ENCODE results near the gene INSC. TPM values are rescaled to one million over a fixed set of nuclear protein-coding genes. Genes with fewer than 3 reads are reported as not detected.

Gene INSC
- total RNA-seq, 3 donors from 2014 or later, result not detected

DNA sequence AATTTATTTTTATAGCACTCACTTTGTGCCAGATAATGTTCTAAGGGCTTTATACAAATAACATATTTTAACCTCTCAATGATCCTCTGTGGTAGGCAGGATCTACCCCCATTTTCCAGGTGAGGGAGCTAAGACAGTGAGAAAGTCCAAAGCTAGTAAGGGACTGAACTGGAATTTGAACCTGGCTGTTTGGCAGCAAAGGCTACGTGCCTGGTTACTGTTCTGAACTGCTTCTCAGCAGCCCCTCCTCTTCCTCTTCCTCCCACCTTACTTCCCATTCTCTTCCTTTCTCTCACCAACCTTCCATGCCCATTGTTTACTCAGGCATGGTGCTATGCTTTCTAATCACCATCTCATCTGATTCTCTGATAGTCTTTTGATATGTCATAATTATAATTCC lies 82.0 kb downstream of the INSC start:
- Mint-ChIP-seq H3K9me3 (no peaks in the 10 kb centered on the region), H3K4me1 (ENCODE audit: low read depth) (no peaks in the 10 kb centered on the region), H3K27me3 (ENCODE audit: low read depth) (no peaks in the 10 kb centered on the region), H3K4me3 (no peak overlapping the region), H3K36me3 (ENCODE audit: insufficient read depth) (no peaks in the 10 kb centered on the region)
- ATAC-seq (no peak), DNase-seq (no peak)

DNA sequence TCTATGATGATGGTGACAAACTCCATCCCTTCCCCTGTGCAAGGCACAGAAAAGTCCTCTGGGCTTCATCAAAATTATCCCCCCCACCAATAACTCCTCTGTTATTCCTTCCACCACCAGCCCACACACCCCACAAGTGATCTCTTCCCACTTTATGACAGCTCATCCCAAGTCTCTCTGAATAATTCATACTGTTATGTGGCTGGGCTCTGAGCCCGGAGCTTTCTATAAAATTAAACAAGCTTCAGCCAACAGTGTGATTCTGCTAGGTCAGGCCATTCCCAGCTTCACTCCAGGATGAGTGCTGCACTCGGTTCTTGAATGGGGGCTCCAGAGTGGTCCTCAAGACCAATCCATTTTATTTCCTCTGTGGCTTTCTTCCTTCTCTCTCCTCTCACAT lies 83.0 kb downstream of the INSC start:
- DNase-seq (no peak), ATAC-seq (no peak)
- Mint-ChIP-seq H3K4me1 (ENCODE audit: low read depth) (no peaks in the 10 kb centered on the region), H3K4me3 (no peak overlapping the region), H3K9me3 (no peaks in the 10 kb centered on the region), H3K36me3 (ENCODE audit: insufficient read depth) (no peaks in the 10 kb centered on the region), H3K27me3 (ENCODE audit: low read depth) (no peaks in the 10 kb centered on the region)

DNA sequence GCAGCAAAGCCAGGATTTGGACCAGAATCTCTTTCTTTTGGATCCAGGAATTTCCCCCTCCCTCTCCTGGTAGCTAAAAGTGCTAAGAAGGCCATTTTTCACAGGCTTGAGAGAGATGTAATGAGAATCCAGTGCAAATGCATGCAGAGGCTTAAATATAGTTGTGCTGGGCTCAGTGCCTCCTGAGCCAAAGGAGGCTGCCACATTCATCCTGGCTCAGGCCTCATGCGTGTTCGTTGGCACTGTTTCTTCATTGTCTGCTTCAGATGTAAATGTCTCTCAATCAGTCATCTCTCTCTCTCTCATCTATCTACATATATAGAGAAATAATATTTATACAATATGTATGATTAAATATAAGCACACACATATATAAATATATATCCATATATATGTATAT lies 83.6 kb downstream of the INSC start:
- H3K36me3 Mint-ChIP-seq (ENCODE audit: insufficient read depth), result no peaks in the 10 kb centered on the region
- no peaks in the 10 kb centered on the region for H3K9me3 Mint-ChIP-seq
- no peak for ATAC-seq
- no peak overlapping the region for H3K4me3 Mint-ChIP-seq
- no peaks in the 10 kb centered on the region for H3K27me3 Mint-ChIP-seq (ENCODE audit: low read depth)
- no peak for DNase-seq
- H3K4me1 Mint-ChIP-seq (ENCODE audit: low read depth), result no peaks in the 10 kb centered on the region

DNA sequence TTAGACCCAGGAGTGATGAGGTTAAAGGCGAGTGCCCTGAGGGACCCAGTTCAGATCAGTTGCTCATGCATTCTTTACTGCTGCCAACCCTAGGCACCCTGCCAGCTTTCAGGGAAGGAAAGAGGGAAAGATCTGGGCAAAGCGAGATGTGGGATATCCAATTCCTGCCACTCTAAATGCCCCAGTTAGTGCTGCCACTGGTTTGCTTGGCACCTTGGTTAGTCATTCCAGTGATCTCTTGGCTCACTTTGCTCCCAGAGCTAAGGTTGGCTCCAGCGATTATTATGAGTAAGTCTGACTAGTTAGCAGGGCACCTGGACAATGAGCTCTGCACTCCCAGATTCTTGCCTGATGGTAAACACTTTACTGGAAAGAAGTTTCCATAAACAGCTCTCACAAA lies 85.0 kb downstream of the INSC start:
- no peak for DNase-seq
- Mint-ChIP-seq H3K9me3 (no peaks in the 10 kb centered on the region), H3K4me1 (ENCODE audit: low read depth) (no peaks in the 10 kb centered on the region), H3K27me3 (ENCODE audit: low read depth) (peaks cover under 1% of the 10 kb centered on the region), H3K4me3 (no peak overlapping the region), H3K36me3 (ENCODE audit: insufficient read depth) (no peaks in the 10 kb centered on the region)
- ATAC-seq, result no peak

DNA sequence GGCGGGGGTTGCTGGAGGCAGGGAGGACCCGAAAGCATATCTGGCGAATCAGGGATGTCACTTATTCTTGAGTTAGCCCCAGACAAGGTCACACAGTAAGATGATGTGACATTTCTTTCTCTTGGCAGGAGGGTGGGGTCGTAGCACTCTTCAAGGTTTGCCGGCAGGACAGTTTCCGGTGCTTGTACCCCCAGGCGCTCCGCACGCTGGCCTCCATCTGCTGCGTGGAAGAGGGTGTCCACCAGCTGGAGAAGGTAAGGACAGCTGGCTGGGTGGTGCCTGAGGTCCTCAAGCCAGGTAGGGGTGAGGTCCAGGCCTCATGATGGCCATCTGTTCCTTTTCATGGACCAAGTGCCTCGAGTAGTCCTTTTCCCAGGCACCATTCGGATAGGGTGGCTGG lies 86.0 kb downstream of the INSC start:
- Mint-ChIP-seq H3K4me1 (ENCODE audit: low read depth) (no peaks in the 10 kb centered on the region), H3K27me3 (ENCODE audit: low read depth) (peaks cover 2% of the 10 kb centered on the region), H3K9me3 (no peaks in the 10 kb centered on the region), H3K36me3 (ENCODE audit: insufficient read depth) (no peaks in the 10 kb centered on the region), H3K4me3 (no peak overlapping the region)
- DNase-seq (no peak), ATAC-seq (no peak)

DNA sequence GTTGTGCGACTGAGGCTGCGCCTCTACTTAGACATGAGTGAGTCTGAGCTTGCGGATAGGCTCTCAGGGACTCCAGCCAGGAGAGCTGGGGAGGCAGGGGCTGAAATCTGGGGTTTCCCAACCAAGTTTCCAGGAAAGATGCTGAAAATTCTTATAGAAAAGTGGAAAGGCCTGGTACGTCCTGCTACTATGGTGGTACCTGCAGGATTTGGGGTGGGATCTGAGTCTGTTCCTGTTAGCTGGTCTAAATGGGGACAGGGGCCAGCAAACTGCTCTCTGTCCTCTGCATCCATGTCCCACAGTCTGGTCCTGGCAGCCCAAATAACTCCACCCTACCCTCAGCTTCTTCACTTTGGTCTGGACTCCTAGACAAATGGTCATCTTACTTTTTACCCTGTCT lies 86.9 kb downstream of the INSC start:
- H3K36me3 Mint-ChIP-seq (ENCODE audit: insufficient read depth), result no peaks in the 10 kb centered on the region
- no peaks in the 10 kb centered on the region for H3K9me3 Mint-ChIP-seq
- no peak for DNase-seq
- no peaks in the 10 kb centered on the region for H3K4me1 Mint-ChIP-seq (ENCODE audit: low read depth)
- no peak for ATAC-seq
- peaks cover 2% of the 10 kb centered on the region for H3K27me3 Mint-ChIP-seq (ENCODE audit: low read depth)
- H3K4me3 Mint-ChIP-seq, result no peak overlapping the region

DNA sequence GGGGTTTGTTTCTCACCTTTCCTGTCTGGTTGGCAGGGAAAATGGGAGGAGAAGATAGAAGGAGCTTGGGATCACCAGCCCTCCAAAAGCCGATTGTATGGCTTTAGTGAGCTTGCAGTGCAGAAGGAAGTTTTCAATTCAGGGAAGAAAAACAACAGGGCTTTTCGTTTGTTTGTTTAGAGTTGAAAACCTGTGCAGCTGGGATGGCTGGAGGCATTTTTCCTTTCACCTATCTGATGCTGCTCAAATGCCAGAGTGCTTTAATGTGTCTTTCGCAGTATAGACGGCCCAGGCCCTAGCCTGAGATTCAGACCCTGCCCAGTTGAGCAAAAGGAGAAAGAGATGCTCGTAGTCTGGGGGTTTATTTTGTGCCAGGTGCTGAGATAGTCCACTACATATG lies 87.9 kb downstream of the INSC start:
- no peak for ATAC-seq

DNA sequence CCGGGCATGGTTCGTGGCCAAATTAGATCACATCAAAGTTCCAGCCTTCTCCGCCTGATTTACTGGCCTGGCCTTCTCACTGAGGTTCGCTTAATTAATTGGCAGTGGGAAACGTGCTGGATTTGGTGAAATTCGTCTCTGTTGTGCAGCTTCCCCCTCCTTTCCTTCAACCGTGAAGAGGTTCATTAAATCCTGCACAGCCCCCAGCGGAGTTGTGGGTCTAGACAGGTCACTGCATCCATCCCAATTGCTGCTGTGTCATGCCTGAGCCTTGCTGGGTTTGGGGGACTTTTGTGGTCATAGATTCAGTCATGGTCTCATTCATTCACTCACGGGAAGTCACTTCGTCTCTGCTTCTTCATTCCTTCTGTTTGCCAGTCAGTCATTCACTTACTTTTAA lies 90.0 kb downstream of the INSC start:
- DNase-seq (no peak), ATAC-seq (no peak)
- H3K27me3 Mint-ChIP-seq (ENCODE audit: low read depth), result peaks cover 2% of the 10 kb centered on the region
- H3K9me3 Mint-ChIP-seq, result no peaks in the 10 kb centered on the region
- H3K4me3 Mint-ChIP-seq, result no peak overlapping the region
- no peaks in the 10 kb centered on the region for H3K4me1 Mint-ChIP-seq (ENCODE audit: low read depth)
- H3K36me3 Mint-ChIP-seq (ENCODE audit: insufficient read depth), result no peaks in the 10 kb centered on the region

More for the DNA sequence above, 87.9 kb downstream of the INSC start:
- Mint-ChIP-seq H3K4me1 (ENCODE audit: low read depth) (no peaks in the 10 kb centered on the region), H3K4me3 (no peak overlapping the region), H3K27me3 (ENCODE audit: low read depth) (peaks cover 2% of the 10 kb centered on the region), H3K36me3 (ENCODE audit: insufficient read depth) (no peaks in the 10 kb centered on the region), H3K9me3 (no peaks in the 10 kb centered on the region)
- DNase-seq, result no peak

DNA sequence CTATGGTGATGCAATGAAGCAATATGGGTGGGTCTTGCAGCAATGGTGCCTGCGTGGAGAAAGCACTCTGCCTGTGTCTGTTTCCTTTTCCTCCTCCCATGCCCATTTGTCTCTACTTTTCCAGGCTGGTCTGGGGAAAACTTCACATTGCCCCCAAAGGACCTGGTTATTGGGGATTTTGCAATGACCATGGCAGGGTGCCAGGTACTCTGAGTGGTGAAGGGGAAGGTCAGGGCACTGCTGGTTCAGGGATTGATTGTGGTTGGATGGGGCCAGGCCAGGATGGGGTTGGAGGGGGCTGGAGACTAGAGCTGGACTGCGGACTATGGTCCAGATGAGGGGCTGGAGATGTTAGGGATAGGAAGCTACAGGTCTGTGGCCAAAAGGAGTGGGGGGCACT lies 92.1 kb downstream of the INSC start:
- Mint-ChIP-seq H3K4me3 (no peak overlapping the region), H3K9me3 (no peaks in the 10 kb centered on the region), H3K4me1 (ENCODE audit: low read depth) (no peaks in the 10 kb centered on the region), H3K27me3 (ENCODE audit: low read depth) (peaks cover 2% of the 10 kb centered on the region), H3K36me3 (ENCODE audit: insufficient read depth) (no peaks in the 10 kb centered on the region)
- no peak for DNase-seq
- ATAC-seq, result no peak

DNA sequence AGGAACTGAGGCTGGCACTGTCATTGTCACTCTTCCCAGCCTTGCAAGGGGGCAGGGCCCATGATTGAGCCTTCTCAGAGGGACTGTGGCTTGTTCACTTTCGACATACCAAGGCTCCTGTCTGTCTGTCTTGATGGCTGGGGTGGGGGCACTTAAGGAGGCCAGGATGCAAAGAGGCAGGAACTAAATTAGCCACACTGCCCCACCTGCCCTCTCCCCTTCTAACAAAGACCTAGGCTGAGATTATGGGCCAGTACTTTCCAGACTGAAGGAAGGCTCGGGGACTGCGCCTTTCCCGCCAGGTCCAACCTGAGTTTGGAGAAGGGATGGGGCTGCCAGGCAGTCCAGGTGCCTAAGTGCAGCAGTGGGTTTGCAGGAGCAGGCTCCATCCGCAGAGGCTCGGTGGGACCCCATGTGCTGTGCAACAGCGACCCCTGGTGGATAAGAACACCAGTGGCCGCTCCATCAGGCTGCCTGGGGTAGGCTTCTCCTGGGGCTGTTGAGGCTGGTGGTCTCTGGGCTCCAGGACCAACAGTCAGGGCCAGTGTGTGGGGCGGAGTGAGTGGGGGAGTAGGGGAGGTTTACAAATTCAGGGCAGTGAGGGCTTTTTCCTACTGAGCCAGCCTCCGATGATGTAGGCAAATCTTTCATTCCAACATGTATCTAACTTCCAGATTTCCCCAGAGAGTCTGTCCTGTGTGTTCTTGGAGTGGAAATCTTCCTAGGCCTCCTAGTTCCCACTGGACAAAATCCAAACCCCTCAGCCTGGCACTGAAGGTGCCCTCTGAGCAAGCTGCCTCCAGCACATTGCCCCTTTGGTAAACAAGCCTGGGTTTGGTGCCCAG lies 93.9 kb downstream of the INSC start:
- Mint-ChIP-seq H3K27me3 (ENCODE audit: low read depth) (peaks cover 2% of the 10 kb centered on the region), H3K36me3 (ENCODE audit: insufficient read depth) (no peaks in the 10 kb centered on the region), H3K9me3 (no peaks in the 10 kb centered on the region), H3K4me3 (no peak overlapping the region), H3K4me1 (ENCODE audit: low read depth) (no peaks in the 10 kb centered on the region)
- ATAC-seq (peak; percentile 90 to 94), DNase-seq (peak; percentile 64)

DNA sequence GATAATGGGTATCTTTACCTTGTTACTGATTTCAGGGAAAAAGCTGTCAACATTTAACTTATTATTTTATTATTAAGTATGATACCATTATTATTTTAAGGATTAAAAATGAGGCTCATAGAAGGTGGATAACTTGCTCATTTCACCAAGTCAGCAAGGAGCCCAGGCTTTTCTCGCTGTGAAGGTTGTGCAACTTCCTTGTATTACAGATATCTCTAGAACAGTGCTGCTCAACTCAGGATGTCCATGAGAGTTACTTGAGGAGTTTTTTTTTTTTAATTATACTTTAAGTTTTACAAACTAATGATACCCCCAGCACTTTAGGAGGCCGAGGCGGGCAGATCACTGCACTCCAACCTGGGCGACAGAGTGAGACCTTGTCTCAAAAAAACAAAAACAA lies 98.2 kb downstream of the INSC start:
- no peak overlapping the region for H3K4me3 Mint-ChIP-seq
- no peak for ATAC-seq
- H3K27me3 Mint-ChIP-seq (ENCODE audit: low read depth), result peaks cover 2% of the 10 kb centered on the region

DNA sequence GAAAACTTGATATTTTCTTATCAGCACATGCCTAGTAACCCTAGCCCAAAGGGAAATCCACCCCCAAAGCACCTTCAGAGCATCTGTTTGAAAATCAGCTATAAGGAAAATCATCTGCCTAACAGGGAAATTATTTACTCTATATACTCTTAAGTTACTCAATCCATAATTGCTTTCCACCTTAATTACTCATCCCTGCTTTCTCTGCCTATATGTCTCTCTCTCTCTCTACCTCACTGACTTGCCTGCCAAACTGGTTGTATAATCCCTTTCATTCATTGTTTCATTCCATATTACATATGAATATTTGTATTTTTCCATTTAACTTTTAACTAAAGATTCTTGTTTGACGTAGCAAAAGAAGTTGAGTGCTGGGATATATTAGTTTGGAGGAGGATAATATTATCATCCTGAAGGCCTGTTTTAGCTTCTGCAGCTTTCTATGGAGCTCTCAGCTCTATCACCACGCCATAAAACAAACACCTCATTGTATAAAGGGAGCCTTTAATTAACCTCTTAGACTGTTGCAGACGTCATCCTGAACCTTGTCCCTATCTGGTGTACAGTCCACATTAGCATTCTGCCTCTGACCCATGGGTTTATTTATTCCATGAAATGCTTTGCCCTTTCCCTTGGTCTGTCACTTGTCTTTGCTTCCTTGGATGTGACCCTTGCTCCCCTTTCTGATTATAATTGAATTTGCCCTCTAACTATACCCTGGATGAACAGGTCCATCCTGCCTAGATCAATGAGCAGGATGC lies 98.9 kb downstream of the INSC start:
- no peaks in the 10 kb centered on the region for H3K9me3 Mint-ChIP-seq
- H3K27me3 Mint-ChIP-seq (ENCODE audit: low read depth), result peaks cover 2% of the 10 kb centered on the region
- ATAC-seq (no peak), DNase-seq (no peak)
- no peaks in the 10 kb centered on the region for H3K36me3 Mint-ChIP-seq (ENCODE audit: insufficient read depth)
- no peaks in the 10 kb centered on the region for H3K4me1 Mint-ChIP-seq (ENCODE audit: low read depth)
- no peak overlapping the region for H3K4me3 Mint-ChIP-seq

More for the DNA sequence above, 98.2 kb downstream of the INSC start:
- no peak for DNase-seq
- no peaks in the 10 kb centered on the region for H3K9me3 Mint-ChIP-seq
- no peaks in the 10 kb centered on the region for H3K4me1 Mint-ChIP-seq (ENCODE audit: low read depth)
- H3K36me3 Mint-ChIP-seq (ENCODE audit: insufficient read depth), result no peaks in the 10 kb centered on the region

DNA sequence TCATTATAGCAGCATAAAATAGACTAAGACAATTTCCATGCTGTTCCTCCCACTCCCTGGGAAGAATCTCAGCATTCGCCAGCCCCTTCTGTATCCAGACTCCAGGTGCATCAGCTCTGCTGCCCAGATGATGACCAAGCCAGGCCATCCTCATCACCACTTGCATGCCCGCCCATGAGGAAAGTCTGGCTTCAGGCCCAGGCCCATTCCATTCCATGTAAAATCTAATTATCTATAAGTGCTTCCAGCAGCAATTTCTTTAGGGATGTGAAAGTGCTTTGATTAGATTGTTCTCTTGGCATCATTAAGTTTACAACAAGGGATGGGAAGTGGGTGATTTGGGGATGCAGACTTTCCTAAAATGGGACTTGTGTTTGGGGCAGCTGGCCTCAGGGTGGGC lies 100.3 kb downstream of the INSC start:
- Mint-ChIP-seq H3K36me3 (ENCODE audit: insufficient read depth) (no peaks in the 10 kb centered on the region), H3K9me3 (no peaks in the 10 kb centered on the region), H3K4me1 (ENCODE audit: low read depth) (no peaks in the 10 kb centered on the region), H3K4me3 (no peak overlapping the region), H3K27me3 (ENCODE audit: low read depth) (peaks cover 2% of the 10 kb centered on the region)
- ATAC-seq, result no peak
- no peak for DNase-seq

DNA sequence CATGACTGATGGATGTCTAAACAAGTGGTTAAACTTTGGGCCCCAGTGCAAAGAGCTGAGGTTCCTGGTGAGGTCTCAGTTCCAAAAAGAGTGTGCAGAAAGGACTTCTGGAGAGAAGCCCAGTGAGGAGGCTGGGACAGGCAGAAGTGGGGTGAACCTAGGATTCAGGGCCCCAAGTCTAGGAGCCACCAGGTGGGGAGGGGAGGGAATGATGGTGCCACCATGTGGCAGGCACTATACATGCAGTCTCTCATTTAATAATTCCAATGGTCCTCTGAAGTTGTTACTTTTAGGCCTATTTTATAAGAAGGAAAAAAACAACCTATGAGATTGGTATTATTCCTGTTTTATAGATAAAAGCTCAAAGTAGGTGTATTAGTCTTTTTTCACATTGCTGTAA lies 102.0 kb downstream of the INSC start:
- DNase-seq, result no peak
- no peaks in the 10 kb centered on the region for H3K9me3 Mint-ChIP-seq
- peaks cover 2% of the 10 kb centered on the region for H3K27me3 Mint-ChIP-seq (ENCODE audit: low read depth)
- H3K36me3 Mint-ChIP-seq (ENCODE audit: insufficient read depth), result no peaks in the 10 kb centered on the region
- no peaks in the 10 kb centered on the region for H3K4me1 Mint-ChIP-seq (ENCODE audit: low read depth)
- no peak overlapping the region for H3K4me3 Mint-ChIP-seq
- ATAC-seq, result no peak

DNA sequence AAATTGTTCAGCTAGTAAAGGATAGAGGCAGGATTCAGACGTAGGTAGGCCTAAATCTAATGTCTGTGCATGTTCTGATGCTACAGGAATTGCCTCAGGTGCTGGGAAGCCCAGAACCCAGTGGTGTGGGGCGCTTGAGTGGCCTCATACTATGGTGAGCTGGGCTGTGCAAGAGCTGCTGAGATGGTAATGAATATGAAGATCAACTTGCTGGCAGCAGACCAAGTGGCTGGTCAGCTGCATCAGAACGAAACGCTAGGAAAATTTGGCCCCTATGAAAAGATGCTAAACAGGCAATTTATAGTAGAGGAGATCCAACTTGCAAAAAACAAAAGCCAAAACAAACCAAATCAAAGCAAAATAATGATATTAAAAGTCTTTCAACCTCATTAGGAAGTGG lies 102.7 kb downstream of the INSC start:
- H3K4me1 Mint-ChIP-seq (ENCODE audit: low read depth), result no peaks in the 10 kb centered on the region
- DNase-seq, result no peak
- ATAC-seq, result no peak
- H3K36me3 Mint-ChIP-seq (ENCODE audit: insufficient read depth), result no peaks in the 10 kb centered on the region
- no peak overlapping the region for H3K4me3 Mint-ChIP-seq
- H3K27me3 Mint-ChIP-seq (ENCODE audit: low read depth), result peaks cover 2% of the 10 kb centered on the region
- H3K9me3 Mint-ChIP-seq, result no peaks in the 10 kb centered on the region

All from activated T-cell treated with anti-CD3 and anti-CD28 coated beads, Interleukin-2, amount 50 U/mL, for 4 hours (primary cell).